Right forelimb (tissue), 1 donor: ENCODE data around the gene INO80B.
"Not testable (repeated sequence)": the region's sequence is repeated elsewhere in the genome, so short reads cannot be mapped to it uniquely, and the experiment has no call there.

ENCODE experiments used
- DNase-seq: peaks from one replicate; pipeline ENCODE4 v3.0.0-alpha.2; 2018

INO80B gene

GRCh38 chr2:74482801-74483674 lies 28.2 kb downstream of the INO80B start, which contains the start of the genes CCDC142 and TTC31:
CCDC142 (minus strand) TSS chr2:74482998; CDS start chr2:74482837, 161 bp downstream.
TTC31 (plus strand) TSS chr2:74483081; CDS start chr2:74483096, 15 bp downstream.
- DNase-seq: peak; percentile 96

- DNase-seq: not testable (repeated sequence)
Observed at GRCh38 chr2:74483675-74484164, 28.8 kb downstream of the INO80B start.

DNA sequence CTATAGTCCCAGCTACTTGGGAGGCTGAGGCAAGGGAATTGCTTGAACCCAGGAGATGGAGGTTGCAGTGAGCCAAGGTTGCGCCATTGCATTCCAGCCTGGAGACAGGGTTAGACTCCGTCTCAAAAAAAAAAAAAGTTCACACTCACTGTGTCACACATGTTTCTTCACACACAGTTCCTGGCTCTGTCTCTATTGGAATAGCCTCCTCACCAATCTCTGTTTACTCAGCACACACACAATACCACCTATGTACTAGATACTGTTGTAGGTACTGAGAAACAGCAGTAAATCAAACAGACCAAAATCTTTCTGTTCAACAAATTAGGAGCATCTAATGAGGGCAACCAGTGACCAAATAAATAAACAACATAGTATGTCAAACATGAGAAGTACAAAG lies 31.3 kb downstream of the INO80B start:
- no peak for DNase-seq

DNA sequence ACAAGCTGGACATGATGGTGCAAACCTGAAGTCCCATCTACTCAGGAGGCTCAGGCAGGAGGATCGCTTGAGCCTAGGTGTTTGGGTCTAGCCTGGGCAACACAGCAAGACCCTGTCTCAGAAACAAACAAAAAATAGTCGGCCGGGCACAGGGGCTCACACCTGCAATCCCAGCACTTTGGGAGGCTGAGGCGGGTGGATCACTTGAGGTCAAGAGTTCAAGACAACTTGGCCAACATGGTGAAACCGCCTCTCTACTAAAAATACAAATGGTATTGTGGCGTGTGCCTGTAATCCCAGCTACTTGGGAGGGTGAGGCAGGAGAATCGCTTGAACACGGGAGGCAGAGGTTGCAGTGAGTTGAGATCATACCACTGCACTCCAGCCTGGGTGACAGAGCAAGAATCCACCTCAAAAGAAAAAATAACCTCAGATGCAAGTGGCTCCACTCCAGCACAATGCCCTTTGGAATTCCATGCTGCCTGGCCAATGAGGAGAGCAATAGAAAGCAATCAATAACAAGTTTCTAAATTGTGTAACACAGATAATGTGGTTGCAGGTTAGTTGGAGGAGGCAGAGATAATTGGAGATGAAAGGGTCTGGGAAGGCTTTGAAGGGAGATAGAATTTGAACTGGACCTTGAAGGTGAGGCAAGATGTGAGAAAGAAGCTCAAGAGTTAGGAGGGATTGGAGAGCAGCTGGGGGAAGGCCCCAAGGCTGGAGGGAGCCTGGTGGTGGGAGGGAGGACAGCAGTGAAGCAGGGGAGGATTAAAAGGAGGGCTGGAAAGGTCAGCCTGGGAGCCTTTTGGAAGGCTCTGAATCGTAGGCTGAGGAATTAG lies 34.0 kb downstream of the INO80B start:
- DNase-seq: no peak

DNA sequence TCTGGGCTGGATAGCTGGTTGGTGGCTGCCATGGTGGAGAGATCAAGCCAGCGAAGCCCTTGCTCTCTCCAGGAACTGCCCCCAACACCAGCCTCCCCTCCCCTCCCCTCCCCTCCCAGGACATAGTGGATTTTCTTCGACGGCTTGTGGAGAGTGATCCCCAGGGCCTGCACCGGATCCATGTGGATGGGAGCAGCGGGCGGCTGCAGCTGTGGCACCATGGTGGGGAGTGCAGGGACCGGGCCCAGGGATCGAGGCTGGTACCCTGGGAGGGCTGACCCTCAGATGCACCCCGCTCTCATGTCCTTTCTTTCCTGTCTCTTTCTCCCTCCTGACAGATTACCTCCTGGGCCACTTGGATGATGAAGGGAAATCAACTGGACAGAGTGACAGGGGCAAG lies 35.0 kb downstream of the INO80B start:
- no peak for DNase-seq

DNA sequence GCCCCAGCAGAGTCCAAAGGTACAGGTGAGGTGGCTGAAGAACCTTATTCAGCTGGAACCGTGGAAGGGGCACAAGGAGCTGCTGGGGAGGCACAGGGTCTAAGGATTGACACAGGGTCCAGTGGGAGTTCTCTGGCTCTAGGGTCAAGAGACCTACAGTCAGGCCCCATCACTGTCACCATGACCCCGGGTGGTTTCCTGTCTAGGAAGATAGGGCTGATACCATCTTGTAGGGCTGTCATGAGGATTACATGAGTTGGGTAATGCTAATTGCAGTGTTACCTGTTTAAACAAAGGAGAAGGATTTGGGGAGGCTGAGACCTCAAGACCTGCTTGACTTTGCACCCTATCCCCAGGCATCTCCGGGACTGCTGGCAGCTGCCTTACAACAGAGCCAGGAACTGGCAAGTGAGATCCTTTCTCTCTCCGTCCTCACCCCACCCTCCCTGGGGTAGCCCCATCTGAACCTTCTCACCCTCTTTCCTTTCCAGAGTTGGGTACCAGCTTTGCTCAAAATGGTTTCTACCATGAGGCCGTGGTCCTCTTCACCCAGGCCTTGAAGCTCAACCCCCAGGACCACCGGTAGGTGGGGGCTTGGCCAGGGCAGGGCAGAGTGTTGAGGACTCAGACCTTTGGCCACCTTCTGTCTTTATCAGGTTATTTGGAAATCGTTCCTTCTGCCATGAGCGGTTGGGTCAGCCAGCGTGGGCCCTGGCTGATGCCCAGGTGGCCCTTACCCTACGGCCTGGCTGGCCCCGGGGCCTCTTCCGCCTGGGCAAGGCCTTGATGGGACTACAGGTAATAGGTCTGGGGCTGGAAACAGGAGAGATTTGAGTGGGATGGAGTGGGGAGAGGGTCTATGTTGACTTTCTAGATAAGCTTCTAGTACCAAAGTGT lies 37.0 kb downstream of the INO80B start:
- no peak for DNase-seq

- DNase-seq: no peak
Observed at GRCh38 chr2:74493546-74493945, 38.7 kb downstream of the INO80B start.

- DNase-seq: no peak
Observed at GRCh38 chr2:74495440-74495839, 40.6 kb downstream of the INO80B start.

DNA sequence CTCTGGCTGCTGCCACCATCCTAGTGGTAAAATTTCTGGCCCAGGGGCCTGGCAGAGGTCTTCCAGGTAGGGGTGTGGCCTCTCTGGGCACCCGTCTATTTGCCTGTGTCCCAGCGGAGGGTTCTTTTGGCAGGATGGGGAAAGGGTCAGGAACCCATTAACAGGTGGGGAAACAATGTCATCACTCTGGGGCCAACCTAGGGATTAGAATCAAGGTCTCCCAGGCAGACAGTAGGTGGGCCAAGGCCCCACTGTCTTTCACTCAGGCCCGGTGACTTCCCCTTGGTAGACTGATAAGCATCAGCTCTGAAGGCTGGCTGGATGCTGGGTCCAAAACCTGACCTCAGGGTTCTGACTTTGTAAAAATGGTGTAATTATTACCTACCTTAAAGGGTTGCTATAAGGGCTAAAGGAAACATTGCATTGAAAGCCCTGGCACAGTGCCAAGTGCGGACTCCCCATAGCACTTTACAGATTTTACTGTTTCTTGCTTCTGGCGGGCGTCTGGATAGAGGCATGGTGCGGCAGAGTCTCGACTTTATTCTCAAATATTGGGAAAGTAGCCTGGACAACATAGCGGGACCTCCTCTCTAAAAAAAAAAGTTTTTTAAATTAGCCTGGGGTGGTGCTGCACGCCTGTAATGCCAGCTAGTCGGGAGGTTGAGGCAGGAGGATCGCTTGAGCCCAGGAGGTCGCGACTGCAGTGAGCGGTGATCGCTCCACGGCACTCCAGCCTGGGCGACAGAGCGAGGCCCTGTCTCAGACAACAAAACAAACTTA lies 42.3 kb downstream of the INO80B start:
- DNase-seq: peak; percentile 56

DNA sequence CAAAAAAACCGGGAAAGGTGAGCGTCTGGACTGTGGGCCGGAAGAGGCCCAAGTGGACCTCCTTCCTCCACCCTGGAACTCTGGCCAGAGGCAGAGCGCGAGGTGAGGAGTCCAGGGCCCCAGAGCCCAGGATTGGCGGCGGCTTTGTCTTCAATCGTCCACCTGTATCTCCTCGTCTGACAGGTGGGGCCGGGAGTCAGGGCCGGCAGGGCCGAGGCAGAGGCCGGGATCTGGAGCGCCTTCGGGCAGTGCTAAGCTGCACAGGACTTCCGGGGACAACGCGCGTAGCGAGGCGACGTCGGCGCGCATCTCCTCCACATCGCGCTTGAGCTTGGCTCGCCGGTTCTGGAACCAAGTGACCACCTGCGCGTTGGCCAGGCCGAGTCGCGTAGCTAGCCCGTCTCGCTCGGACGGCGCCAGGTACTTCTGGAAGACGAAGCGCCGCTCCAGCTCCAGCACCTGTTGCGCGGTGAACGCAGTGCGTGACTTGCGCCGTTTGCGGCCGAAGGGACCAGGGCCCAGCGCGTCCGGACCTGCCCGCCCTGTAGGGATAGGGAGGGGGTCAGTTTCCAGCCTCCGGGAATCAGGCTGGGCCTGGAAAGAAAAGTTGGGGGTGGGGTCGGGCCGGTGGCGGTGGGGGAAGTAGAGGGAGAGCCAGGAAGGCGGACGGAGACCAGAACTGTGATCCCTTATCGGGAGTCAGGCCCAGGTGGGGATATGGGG lies 43.1 kb downstream of the INO80B start:
- peak; percentile 53 for DNase-seq

- DNase-seq: peak; percentile 58
Observed at GRCh38 chr2:74498500-74499266, 43.8 kb downstream of the INO80B start.

GRCh38 chr2:74499267-74499939 lies 44.5 kb downstream of the INO80B start, which contains the start of gene LBX2:
LBX2 (minus strand) TSS chr2:74499603; CDS start chr2:74499537, 66 bp downstream.
- peak; percentile 67 for DNase-seq

DNA sequence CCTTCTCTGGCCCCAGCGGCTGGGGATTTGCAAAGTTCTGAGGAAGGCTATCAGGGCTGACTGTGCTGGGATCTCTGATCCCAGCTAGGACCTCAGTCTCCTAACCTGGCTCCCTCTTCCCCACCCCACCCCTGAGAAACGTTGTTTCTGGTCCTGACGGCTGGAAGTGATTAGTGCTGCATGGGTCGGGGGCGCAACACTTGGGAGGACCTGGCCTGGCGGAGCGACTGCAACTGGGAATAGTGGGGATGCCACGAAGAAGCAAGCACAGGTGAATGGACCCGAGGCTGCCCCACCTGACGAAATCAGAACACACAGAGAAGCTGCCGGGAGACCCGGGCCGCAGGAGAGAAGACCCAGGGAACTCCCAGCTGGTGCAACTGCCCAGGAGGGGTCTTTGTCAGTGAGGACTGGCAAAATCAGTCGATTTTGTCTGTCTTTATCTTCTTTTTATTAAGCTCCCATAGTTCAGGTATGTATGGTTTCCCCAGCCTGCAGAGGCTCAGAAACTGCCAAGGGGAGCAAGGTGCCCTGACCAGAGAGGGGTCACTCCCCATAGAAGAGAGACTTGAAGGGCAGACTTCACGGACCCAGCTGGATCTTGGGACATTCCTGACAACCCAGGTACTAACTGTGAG lies 45.2 kb downstream of the INO80B start:
- no peak for DNase-seq

GRCh38 chr2:74500578-74500946 lies 45.7 kb downstream of the INO80B start:
- DNase-seq: no peak

GRCh38 chr2:74501335-74502071 lies 46.6 kb downstream of the INO80B start:
- DNase-seq: peak; percentile 48

DNA sequence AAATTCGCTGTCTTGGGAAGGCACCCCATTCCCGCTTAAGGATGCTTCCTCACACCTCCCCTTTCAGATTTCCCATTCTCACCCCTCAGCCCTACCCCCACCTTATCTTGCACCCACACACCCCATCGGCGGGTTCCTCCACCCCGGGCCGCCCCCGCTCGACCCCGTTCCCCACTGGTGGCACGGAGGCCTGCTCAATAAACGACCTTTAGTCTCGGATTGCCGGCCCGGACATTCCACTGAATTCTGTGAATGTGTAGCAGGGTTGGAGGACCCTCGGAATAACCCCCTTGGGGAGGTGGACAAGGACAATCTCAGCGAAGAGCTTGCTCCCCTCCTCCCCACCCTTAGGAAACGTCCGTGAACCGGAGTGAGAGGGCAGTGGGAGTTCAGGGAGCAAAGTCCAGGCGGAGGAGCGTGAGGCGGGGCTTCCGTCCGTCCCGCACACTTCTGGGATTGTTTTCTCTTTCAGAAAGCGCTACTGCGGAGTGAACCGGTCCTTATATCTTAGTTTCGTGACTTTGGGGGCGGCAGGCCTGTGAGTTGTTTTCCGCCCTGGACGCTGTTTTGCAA lies 47.3 kb downstream of the INO80B start:
- no peak for DNase-seq

DNA sequence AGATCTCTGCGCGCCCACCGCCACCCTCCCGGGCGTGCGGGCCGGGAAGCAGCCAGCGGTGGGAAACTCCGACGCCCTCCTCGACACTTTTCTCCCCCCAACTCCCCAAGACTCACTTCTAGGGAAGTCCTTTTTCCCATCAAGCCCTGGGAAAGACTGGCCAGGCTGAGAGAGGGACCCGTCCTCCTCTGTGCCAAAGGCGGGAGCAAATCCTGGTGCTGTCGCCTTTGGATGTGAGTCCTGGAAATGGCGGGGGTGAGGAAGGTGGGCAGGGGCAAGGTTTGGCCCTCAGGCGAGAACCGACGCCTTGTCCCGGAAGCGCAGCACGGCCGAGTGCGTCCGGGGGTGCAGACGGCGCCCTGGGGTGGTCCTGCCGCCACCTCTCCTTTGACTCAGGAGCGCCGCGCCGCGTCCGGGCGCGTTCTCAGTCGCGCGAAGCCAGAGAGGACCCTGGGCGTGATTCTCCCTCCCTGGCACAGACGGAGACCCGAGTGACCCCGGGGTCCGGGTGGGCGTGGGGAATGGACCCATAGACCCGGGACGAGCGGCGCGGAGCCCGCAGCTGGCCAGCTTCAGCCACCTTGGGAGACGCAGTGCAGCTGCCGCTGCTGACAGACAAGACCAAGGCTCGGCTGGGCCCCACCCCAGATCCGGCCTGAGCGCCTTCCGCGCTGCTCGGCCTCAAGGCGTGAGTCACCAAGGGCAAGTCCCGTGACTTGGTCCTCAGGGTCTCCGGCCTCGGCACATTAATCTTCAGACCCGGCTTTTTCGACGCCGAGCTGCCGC lies 48.0 kb downstream of the INO80B start:
- peak; percentile 80 for DNase-seq
